Right atrium auricular region (tissue), 2 donors: Measurements from ENCODE around the gene CMTM6. TPM values are rescaled to one million over a fixed set of nuclear protein-coding genes. Genes with fewer than 3 reads are reported as not detected.

ENCODE experiments used
- DNase-seq: peaks from one replicate; pipeline ENCODE4 v3.0.0-alpha.2; 2019; ENCODE audit warnings: low spot score
- H3K27ac ChIP-seq, 2 donors: fragments of 200-600 bp; sonication (generic); 1 replicate in 1 of 2; 2 replicates in 1 of 2; pipeline ENCODE4 v1.5.1; 2016 to 2019
- H3K27me3 ChIP-seq, 2 donors: fragments of 200-600 bp; sonication (generic); one replicate each; pipeline versions ENCODE4 v1.5.1 to v1.6.0; 2017 to 2019
- H3K36me3 ChIP-seq: fragments of 200-600 bp; sonication (generic); one replicate; pipeline ENCODE4 v1.5.1; 2016
- H3K4me1 ChIP-seq, 2 donors: fragments of 200-600 bp; sonication (generic); one replicate each; pipeline versions ENCODE4 v1.5.1 to v1.6.0; 2017 to 2019
- H3K4me3 ChIP-seq, 2 donors: fragments of 200-600 bp; sonication (generic); 1 replicate in 1 of 2; 2 replicates in 1 of 2; pipeline ENCODE4 v1.5.1; 2017 to 2019; ENCODE audit warnings: mild to moderate bottlenecking in 1 of 2, moderate library complexity in 1 of 2
- H3K9me3 ChIP-seq, 2 donors: fragments of 200-600 bp; sonication (generic); one replicate each; pipeline ENCODE4 v1.5.1; 2019
- total RNA-seq, 2 donors: library from RNA; depleted of rRNA; stranded (reverse); fragments of >200 nt; gene quantifications; one replicate each; pipeline ENCODE4 v1.1.0, GENCODE V29; 2016
- TF ChIP-seq, protein P1 (sequence below), 2 donors: fragments of 200-600 bp; sonication (generic); IDR thresholded peaks; one replicate each; pipeline ENCODE4 v1.5.1; 2019; ENCODE audit warnings: antibody characterized with exemption in 2 of 2

The CMTM6 gene
- total RNA-seq, 2 donors from 2014 or later = 16.6 to 25.9 TPM

DNA sequence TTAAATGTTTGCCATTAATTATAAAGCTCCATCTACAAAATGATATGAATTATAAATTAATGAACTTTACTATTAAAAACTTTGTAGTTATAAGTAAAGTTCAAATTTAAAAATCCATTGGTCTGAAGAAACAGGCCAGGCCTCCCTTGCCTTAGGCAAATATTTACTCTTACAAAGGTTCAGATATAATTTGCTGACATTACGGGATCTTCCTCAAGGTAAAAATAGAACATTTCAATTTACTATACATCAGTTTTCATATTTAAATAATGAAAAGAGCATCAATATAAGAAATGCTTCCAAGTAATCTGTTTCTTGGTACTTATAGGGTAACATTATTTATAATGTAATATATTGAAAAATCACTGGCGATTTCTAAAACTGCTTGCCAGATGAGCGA, 3.7 kb downstream of the CMTM6 start:
- Histone ChIP-seq H3K4me1 (peaks cover 0 to 20% of the 10 kb centered on the region in 2 donors), H3K36me3 (no peaks in the 10 kb centered on the region), H3K9me3 (no peaks in the 10 kb centered on the region), H3K4me3 (no peak overlapping the region), H3K27me3 (no peaks in the 10 kb centered on the region), H3K27ac (no peak overlapping the region)
- DNase-seq = no peak
- TF ChIP-seq, protein P1, sequence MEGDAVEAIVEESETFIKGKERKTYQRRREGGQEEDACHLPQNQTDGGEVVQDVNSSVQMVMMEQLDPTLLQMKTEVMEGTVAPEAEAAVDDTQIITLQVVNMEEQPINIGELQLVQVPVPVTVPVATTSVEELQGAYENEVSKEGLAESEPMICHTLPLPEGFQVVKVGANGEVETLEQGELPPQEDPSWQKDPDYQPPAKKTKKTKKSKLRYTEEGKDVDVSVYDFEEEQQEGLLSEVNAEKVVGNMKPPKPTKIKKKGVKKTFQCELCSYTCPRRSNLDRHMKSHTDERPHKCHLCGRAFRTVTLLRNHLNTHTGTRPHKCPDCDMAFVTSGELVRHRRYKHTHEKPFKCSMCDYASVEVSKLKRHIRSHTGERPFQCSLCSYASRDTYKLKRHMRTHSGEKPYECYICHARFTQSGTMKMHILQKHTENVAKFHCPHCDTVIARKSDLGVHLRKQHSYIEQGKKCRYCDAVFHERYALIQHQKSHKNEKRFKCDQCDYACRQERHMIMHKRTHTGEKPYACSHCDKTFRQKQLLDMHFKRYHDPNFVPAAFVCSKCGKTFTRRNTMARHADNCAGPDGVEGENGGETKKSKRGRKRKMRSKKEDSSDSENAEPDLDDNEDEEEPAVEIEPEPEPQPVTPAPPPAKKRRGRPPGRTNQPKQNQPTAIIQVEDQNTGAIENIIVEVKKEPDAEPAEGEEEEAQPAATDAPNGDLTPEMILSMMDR (IDR thresholded peaks at IDR 0.05) = no peak

DNA sequence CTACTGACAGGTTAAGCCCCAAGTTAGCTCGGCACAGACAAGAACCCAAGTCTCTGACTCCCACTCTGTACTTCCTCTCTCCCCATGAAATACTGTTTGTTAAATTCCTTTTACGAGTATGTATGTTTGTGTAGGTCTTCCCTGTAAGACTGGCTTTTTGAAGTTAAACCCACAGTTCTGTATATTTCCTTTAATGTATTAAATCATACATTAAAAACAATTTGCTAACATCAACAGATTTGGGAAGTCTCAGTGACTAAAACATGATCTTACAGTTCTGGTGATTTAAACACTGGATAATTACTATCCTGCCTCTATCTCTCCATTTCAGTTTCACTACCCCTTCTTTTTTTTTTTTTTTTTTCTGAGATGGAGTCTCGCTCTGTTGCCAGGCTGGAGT, 4.4 kb downstream of the CMTM6 start:
- no peak for DNase-seq
- Histone ChIP-seq H3K27ac (no peak overlapping the region), H3K4me1 (peaks cover 0 to 27% of the 10 kb centered on the region in 2 donors), H3K36me3 (no peaks in the 10 kb centered on the region), H3K27me3 (no peaks in the 10 kb centered on the region), H3K4me3 (no peak overlapping the region), H3K9me3 (no peaks in the 10 kb centered on the region)
- TF ChIP-seq, protein P1 (IDR thresholded peaks at IDR 0.05) = no peak

DNA sequence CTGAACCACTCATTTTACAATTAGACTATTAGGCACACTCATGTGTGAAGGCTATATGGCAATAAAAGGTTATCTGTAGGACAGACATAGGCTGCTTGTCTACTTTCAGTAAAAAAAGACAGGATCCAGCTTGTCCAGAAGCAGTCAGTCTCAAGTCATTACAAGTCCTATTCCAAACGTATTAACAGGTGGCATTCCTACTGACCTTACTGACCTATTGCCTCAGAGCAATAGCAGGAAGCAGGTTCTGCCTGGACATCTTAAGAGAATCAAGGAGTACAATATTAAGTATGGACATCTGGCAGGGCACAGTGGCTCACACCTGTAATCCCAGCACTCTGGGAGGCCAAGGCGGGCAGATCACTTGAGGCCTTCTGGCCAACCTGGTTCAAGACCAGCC, 7.0 kb downstream of the CMTM6 start:
- H3K27me3 ChIP-seq = no peaks in the 10 kb centered on the region
- H3K4me3 ChIP-seq = no peak overlapping the region
- no peak overlapping the region for H3K27ac ChIP-seq
- no peaks in the 10 kb centered on the region for H3K36me3 ChIP-seq
- no peak for DNase-seq
- no peaks in the 10 kb centered on the region for H3K9me3 ChIP-seq
- TF ChIP-seq, protein P1 (IDR thresholded peaks at IDR 0.05) = no peak
- H3K4me1 ChIP-seq = peaks cover 0 to 22% of the 10 kb centered on the region in 2 donors

DNA sequence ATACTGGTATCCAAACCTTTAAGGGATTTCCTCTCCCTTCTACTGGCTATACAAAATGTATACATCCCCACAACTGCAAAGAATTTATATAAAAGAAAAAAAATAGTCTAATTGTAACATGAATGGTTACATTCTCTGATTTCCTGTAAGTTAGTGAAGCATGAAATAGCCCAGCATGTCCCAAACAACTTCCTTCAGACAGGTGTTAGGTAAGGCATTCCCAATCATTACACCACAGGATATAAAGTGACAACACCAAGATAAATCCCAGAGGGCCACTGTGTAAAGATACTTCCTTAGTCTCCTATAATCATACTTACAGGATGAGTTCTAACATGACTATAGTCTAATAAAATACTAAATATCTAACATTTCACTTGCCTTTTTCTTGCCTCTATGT, 7.6 kb downstream of the CMTM6 start:
- Histone ChIP-seq H3K36me3 (no peaks in the 10 kb centered on the region), H3K4me1 (peaks cover 0 to 20% of the 10 kb centered on the region in 2 donors), H3K27me3 (no peaks in the 10 kb centered on the region), H3K27ac (no peak overlapping the region), H3K4me3 (no peak overlapping the region), H3K9me3 (no peaks in the 10 kb centered on the region)
- no peak for DNase-seq
- TF ChIP-seq, protein P1 (IDR thresholded peaks at IDR 0.05) = no peak

DNA sequence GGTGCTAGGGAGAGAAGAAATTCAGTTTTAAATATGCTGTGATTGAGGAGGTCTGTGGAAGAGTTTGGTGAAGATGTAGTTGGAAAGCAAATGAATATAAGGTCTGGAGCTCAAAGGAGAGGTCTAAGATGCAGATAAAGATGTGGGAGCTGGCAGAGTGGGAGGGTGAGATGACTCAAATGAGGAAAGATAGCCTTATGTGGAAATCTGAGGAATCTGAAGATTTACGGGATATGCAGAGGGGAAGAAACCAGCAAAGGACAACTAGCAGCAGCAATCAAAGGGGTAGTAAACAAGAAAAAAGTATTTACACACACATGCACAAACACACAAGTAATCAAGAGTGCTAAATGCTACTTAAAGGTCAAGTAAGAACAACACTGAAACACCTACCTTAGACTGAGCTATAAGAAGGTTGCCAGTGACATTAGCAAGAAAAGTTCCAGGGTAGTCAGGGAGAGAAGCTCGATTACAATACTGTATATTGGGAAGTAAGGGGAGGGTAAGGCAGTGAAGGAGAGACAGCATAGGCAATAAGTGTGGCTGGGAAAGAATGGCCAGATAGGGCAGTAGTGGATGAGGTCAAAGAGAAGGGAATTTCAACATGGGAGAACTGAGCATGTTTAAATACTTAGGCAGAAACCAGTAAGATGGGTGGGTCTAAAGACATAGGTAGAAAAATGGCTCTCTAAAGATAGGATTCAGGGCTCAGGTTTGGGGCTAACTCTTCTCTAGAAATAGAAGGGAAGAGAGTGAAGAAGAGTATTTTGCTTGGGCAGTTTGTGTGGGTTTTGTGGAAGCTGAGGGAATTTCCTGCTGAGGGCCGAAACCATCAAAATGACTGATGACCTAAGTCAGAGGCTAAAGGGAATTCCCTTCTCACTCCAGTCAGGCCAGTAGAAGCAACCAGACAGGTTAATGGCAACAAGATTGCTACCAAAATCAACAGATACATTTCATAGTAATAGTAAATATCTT, 8.9 kb downstream of the CMTM6 start:
- DNase-seq = no peak
- no peaks in the 10 kb centered on the region for H3K9me3 ChIP-seq
- TF ChIP-seq, protein P1 (IDR thresholded peaks at IDR 0.05) = no peak

More for the DNA sequence above, 8.9 kb downstream of the CMTM6 start:
- H3K36me3 ChIP-seq = no peaks in the 10 kb centered on the region
- H3K4me1 ChIP-seq = peaks cover 0 to 20% of the 10 kb centered on the region in 2 donors
- no peak overlapping the region for H3K27ac ChIP-seq
- H3K27me3 ChIP-seq = no peaks in the 10 kb centered on the region
- no peak overlapping the region for H3K4me3 ChIP-seq
